HEK293 (cell line): ENCODE data around the gene SLC25A22.

ENCODE experiments used
- ATF2 ChIP-seq: fragments of 450-650 bp; formaldehyde crosslinking; IDR thresholded peaks from 2 replicates; pipeline ENCODE4 v1.5.1; 2016; ENCODE audit warnings: missing biosample characterization, missing genetic modification characterization, low read depth
- GLI2 ChIP-seq: fragments of 450-650 bp; formaldehyde crosslinking; IDR thresholded peaks from 2 replicates; pipeline ENCODE4; 2017; ENCODE audit warnings: missing biosample characterization, missing genetic modification characterization, low read depth, borderline replicate concordance
- KLF1 ChIP-seq: fragments of 450-650 bp; formaldehyde crosslinking; IDR thresholded peaks from 2 replicates; pipeline ENCODE4 v1.5.1; 2016; ENCODE audit warnings: missing biosample characterization, missing genetic modification characterization
- KLF10 ChIP-seq: fragments of 450-650 bp; IDR thresholded peaks from 2 replicates; pipeline ENCODE4 v1.5.1; 2018; ENCODE audit warnings: missing biosample characterization, mild to moderate bottlenecking, missing genetic modification characterization
- KLF17 ChIP-seq: fragments of 450-650 bp; formaldehyde crosslinking; IDR thresholded peaks from 2 replicates; pipeline ENCODE4 v1.5.1; 2016; ENCODE audit warnings: missing biosample characterization, missing genetic modification characterization
- KLF7 ChIP-seq: fragments of 450-650 bp; formaldehyde crosslinking; IDR thresholded peaks from 2 replicates; pipeline ENCODE4 v1.5.1; 2016; ENCODE audit warnings: missing biosample characterization, missing genetic modification characterization, borderline replicate concordance
- RBAK ChIP-seq: fragments of 450-650 bp; formaldehyde crosslinking; IDR thresholded peaks from 2 replicates; pipeline ENCODE4 v1.5.1; 2016; ENCODE audit warnings: missing biosample characterization, missing genetic modification characterization
- REPIN1 ChIP-seq: fragments of 450-650 bp; formaldehyde crosslinking; IDR thresholded peaks from 2 replicates; pipeline ENCODE4 v1.5.1; 2017; ENCODE audit warnings: missing biosample characterization, missing genetic modification characterization, low read depth
- YY1 ChIP-seq: fragments of 450-650 bp; formaldehyde crosslinking; IDR thresholded peaks from 2 replicates; pipeline ENCODE4 v1.5.1; 2018; ENCODE audit warnings: missing biosample characterization, missing genetic modification characterization
- ZBTB1 ChIP-seq: fragments of 450-650 bp; formaldehyde crosslinking; IDR thresholded peaks from 2 replicates; pipeline ENCODE4 v1.5.1; 2016; ENCODE audit warnings: missing biosample characterization, missing genetic modification characterization
- ZBTB17 ChIP-seq: fragments of 450-650 bp; formaldehyde crosslinking; IDR thresholded peaks from 2 replicates; pipeline ENCODE4 v1.5.1; 2016; ENCODE audit warnings: missing biosample characterization, missing genetic modification characterization
- ZBTB48 ChIP-seq: fragments of 450-650 bp; formaldehyde crosslinking; IDR thresholded peaks from 2 replicates; pipeline ENCODE4 v1.5.1; 2016; ENCODE audit warnings: missing biosample characterization, missing genetic modification characterization
- ZNF133 ChIP-seq: fragments of 450-650 bp; formaldehyde crosslinking; IDR thresholded peaks from 2 replicates; pipeline ENCODE4 v1.5.1; 2016; ENCODE audit warnings: missing biosample characterization, missing genetic modification characterization
- ZNF146 ChIP-seq: fragments of 450-650 bp; formaldehyde crosslinking; IDR thresholded peaks from 2 replicates; pipeline ENCODE4 v1.5.1; 2016; ENCODE audit warnings: missing biosample characterization, missing genetic modification characterization
- ZNF157 ChIP-seq: fragments of 450-650 bp; formaldehyde crosslinking; IDR thresholded peaks from 2 replicates; pipeline ENCODE4 v1.5.1; 2016; ENCODE audit warnings: missing biosample characterization, missing genetic modification characterization
- ZNF221 ChIP-seq: fragments of 450-650 bp; formaldehyde crosslinking; IDR thresholded peaks from 2 replicates; pipeline ENCODE4 v1.5.1; 2017; ENCODE audit warnings: missing biosample characterization, missing genetic modification characterization, borderline replicate concordance
- ZNF404 ChIP-seq: fragments of 450-650 bp; formaldehyde crosslinking; IDR thresholded peaks from 2 replicates; pipeline ENCODE4 v1.5.1; 2017; ENCODE audit warnings: missing biosample characterization, missing genetic modification characterization
- ZNF416 ChIP-seq: fragments of 450-650 bp; formaldehyde crosslinking; IDR thresholded peaks from 2 replicates; pipeline ENCODE4 v1.5.1; 2016; ENCODE audit warnings: missing biosample characterization, missing genetic modification characterization
- ZNF426 ChIP-seq: fragments of 450-650 bp; formaldehyde crosslinking; IDR thresholded peaks from 2 replicates; pipeline ENCODE4 v1.5.1; 2017; ENCODE audit warnings: missing biosample characterization, missing genetic modification characterization, mild to moderate bottlenecking, inconsistent platforms, moderate library complexity
- ZNF521 ChIP-seq: fragments of 450-650 bp; formaldehyde crosslinking; IDR thresholded peaks from 2 replicates; pipeline ENCODE4 v1.5.1; 2017; ENCODE audit warnings: missing biosample characterization, mild to moderate bottlenecking, missing genetic modification characterization
- ZNF585B ChIP-seq: fragments of 450-650 bp; formaldehyde crosslinking; IDR thresholded peaks from 2 replicates; pipeline ENCODE4 v1.5.1; 2016; ENCODE audit warnings: missing biosample characterization, missing genetic modification characterization
- ZNF610 ChIP-seq: fragments of 450-650 bp; formaldehyde crosslinking; IDR thresholded peaks from 2 replicates; pipeline ENCODE4 v1.5.1; 2016; ENCODE audit warnings: missing biosample characterization, missing genetic modification characterization, borderline replicate concordance
- ZNF624 ChIP-seq: fragments of 450-650 bp; formaldehyde crosslinking; IDR thresholded peaks from 2 replicates; pipeline ENCODE4 v1.5.1; 2017; ENCODE audit warnings: missing biosample characterization, missing genetic modification characterization
- ZNF645 ChIP-seq: fragments of 450-650 bp; formaldehyde crosslinking; IDR thresholded peaks from 2 replicates; pipeline ENCODE4; 2016; ENCODE audit warnings: missing biosample characterization, missing genetic modification characterization
- ZNF777 ChIP-seq: fragments of 450-650 bp; formaldehyde crosslinking; IDR thresholded peaks from 2 replicates; pipeline ENCODE4 v1.5.1; 2017; ENCODE audit warnings: missing biosample characterization, missing genetic modification characterization, borderline replicate concordance
- ZNF785 ChIP-seq: fragments of 450-650 bp; formaldehyde crosslinking; IDR thresholded peaks from 2 replicates; pipeline ENCODE4 v1.5.1; 2016; ENCODE audit warnings: missing biosample characterization, missing genetic modification characterization
- ZNF792 ChIP-seq: fragments of 450-650 bp; formaldehyde crosslinking; IDR thresholded peaks from 2 replicates; pipeline ENCODE4 v1.5.1; 2016; ENCODE audit warnings: missing biosample characterization, missing genetic modification characterization
- ZSCAN30 ChIP-seq: fragments of 450-650 bp; IDR thresholded peaks from 2 replicates; pipeline ENCODE4 v1.5.1; 2018; ENCODE audit warnings: missing biosample characterization, mild to moderate bottlenecking, missing genetic modification characterization, moderate library complexity
- ZXDB ChIP-seq: fragments of 450-650 bp; formaldehyde crosslinking; IDR thresholded peaks from 2 replicates; pipeline ENCODE4 v1.5.1; 2016; ENCODE audit warnings: missing biosample characterization, missing genetic modification characterization
- TF ChIP-seq, protein P1 (sequence below): fragments of 450-650 bp; formaldehyde crosslinking; IDR thresholded peaks from 2 replicates; pipeline ENCODE4 v1.5.1; 2016; ENCODE audit warnings: missing biosample characterization, missing genetic modification characterization, borderline replicate concordance
- TF ChIP-seq, protein P2 (sequence below): IDR thresholded peaks from 2 replicates; pipeline ENCODE4 v1.6.1; 2011; ENCODE audit warnings: mild to moderate bottlenecking, low read depth, low read length, borderline replicate concordance

The SLC25A22 gene

DNA sequence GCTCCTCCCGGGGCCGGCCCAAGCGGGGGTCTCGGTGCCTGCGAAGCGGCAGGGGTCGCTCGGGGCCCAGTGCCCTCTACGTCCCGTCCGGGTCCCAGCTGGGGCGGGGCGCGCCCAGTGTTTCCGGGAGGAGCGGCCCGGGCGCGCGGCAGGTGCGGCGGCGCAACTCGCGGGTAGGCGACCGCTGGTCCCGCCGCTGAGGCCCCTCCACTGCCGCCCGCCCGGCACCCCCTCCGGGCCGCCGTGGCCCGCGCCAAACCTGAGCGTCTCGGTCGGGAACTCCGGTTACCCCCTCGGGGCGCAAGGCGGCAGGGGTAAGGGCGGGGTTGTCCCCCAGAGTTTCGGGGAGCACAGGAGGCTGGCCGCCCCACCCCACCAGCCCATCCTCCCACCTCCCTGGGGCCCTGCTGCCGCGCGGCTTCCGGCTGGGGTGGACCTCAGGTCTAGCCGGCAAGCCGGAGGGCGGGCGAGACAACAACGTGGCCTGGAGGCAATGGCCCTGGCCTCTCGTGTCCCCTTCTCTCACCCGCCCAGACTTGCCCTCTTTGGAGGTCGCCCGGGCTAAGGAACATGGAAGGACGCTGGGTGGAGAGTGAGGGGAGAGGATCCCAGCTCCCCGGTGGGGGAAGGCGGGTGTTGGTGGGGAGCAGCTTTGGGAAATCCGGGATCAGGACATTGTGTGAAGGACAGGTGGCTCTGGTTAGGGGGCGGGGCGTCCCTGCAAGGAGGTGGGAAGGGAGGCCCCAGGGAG is 29.2 kb upstream of the SLC25A22 start (continued):
- TF ChIP-seq, protein P1, sequence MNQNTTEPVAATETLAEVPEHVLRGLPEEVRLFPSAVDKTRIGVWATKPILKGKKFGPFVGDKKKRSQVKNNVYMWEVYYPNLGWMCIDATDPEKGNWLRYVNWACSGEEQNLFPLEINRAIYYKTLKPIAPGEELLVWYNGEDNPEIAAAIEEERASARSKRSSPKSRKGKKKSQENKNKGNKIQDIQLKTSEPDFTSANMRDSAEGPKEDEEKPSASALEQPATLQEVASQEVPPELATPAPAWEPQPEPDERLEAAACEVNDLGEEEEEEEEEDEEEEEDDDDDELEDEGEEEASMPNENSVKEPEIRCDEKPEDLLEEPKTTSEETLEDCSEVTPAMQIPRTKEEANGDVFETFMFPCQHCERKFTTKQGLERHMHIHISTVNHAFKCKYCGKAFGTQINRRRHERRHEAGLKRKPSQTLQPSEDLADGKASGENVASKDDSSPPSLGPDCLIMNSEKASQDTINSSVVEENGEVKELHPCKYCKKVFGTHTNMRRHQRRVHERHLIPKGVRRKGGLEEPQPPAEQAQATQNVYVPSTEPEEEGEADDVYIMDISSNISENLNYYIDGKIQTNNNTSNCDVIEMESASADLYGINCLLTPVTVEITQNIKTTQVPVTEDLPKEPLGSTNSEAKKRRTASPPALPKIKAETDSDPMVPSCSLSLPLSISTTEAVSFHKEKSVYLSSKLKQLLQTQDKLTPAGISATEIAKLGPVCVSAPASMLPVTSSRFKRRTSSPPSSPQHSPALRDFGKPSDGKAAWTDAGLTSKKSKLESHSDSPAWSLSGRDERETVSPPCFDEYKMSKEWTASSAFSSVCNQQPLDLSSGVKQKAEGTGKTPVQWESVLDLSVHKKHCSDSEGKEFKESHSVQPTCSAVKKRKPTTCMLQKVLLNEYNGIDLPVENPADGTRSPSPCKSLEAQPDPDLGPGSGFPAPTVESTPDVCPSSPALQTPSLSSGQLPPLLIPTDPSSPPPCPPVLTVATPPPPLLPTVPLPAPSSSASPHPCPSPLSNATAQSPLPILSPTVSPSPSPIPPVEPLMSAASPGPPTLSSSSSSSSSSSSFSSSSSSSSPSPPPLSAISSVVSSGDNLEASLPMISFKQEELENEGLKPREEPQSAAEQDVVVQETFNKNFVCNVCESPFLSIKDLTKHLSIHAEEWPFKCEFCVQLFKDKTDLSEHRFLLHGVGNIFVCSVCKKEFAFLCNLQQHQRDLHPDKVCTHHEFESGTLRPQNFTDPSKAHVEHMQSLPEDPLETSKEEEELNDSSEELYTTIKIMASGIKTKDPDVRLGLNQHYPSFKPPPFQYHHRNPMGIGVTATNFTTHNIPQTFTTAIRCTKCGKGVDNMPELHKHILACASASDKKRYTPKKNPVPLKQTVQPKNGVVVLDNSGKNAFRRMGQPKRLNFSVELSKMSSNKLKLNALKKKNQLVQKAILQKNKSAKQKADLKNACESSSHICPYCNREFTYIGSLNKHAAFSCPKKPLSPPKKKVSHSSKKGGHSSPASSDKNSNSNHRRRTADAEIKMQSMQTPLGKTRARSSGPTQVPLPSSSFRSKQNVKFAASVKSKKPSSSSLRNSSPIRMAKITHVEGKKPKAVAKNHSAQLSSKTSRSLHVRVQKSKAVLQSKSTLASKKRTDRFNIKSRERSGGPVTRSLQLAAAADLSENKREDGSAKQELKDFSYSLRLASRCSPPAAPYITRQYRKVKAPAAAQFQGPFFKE, result no peak
- TF ChIP-seq ZBTB48 (tag by site-specific recombination) (peak; percentile 70; the same call in 1 of the 2 replicates), ZNF157 (tag by site-specific recombination) (no peak), ZNF416 (tag by site-specific recombination) (no peak), ZNF585B (tag by site-specific recombination) (no peak), ZNF645 (tag by site-specific recombination) (no peak), GLI2 (tag by site-specific recombination) (no peak), KLF7 (tag by site-specific recombination) (no peak), ZSCAN30 (tag by site-specific recombination) (no peak), ZBTB1 (tag by site-specific recombination) (no peak), ZNF133 (tag by site-specific recombination) (no peak), ZNF785 (tag by site-specific recombination) (no peak), KLF10 (tag by site-specific recombination) (no peak), ZNF426 (tag by site-specific recombination) (no peak), ZXDB (tag by site-specific recombination) (no peak), KLF17 (peak; percentile 61), ZNF521 (no peak), ZNF221 (tag by site-specific recombination) (no peak), ZNF146 (tag by site-specific recombination) (no peak), RBAK (no peak), YY1 (no peak), ZBTB17 (tag by site-specific recombination) (no peak), KLF1 (tag by site-specific recombination) (0 out of 2 replicates have a peak, but pooled peaks have one; percentile 11), ZNF404 (no peak), ZNF610 (tag by site-specific recombination) (no peak), ZNF792 (tag by site-specific recombination) (no peak), ZNF777 (tag by site-specific recombination) (0 out of 2 replicates have a peak, but pooled peaks have one; percentile 26), REPIN1 (tag by site-specific recombination) (no peak), ZNF624 (tag by site-specific recombination) (no peak), ATF2 (tag by site-specific recombination) (no peak)
- TF ChIP-seq, protein P2, sequence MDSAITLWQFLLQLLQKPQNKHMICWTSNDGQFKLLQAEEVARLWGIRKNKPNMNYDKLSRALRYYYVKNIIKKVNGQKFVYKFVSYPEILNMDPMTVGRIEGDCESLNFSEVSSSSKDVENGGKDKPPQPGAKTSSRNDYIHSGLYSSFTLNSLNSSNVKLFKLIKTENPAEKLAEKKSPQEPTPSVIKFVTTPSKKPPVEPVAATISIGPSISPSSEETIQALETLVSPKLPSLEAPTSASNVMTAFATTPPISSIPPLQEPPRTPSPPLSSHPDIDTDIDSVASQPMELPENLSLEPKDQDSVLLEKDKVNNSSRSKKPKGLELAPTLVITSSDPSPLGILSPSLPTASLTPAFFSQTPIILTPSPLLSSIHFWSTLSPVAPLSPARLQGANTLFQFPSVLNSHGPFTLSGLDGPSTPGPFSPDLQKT, result no peak
